SW480 (cell line): ENCODE data around the gene PLA2G4A.
"Not testable (repeated sequence)": the region's sequence is repeated elsewhere in the genome, so short reads cannot be mapped to it uniquely, and the experiment has no call there.

Experiments used
- DNase-seq: peaks from one replicate; pipeline ENCODE4 v3.0.0-alpha.2; 2016; ENCODE audit warnings: low spot score

Gene PLA2G4A

DNA sequence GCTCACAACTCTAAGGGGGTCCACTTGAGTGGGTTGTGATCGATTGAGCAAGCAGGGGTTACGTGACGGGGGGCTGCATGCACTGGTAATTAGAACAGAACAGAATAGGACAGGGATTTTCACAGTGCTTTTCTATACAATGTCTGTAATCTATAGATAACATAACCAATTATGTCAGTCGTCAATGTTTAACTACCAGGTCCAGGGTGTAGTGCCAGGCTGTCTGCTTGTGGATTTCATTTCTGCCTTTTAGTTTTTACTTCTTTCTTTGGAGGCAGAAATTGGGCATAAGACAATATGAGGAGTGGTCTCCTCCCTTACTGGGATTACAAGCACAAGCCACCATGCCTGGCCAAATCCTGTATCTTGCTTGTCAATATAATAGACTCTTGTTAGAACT lies 94.1 kb downstream of the PLA2G4A start:
- DNase-seq: not testable (repeated sequence)

GRCh38 chr1:186923486-186923885 lies 94.7 kb downstream of the PLA2G4A start:
- no peak for DNase-seq

DNA sequence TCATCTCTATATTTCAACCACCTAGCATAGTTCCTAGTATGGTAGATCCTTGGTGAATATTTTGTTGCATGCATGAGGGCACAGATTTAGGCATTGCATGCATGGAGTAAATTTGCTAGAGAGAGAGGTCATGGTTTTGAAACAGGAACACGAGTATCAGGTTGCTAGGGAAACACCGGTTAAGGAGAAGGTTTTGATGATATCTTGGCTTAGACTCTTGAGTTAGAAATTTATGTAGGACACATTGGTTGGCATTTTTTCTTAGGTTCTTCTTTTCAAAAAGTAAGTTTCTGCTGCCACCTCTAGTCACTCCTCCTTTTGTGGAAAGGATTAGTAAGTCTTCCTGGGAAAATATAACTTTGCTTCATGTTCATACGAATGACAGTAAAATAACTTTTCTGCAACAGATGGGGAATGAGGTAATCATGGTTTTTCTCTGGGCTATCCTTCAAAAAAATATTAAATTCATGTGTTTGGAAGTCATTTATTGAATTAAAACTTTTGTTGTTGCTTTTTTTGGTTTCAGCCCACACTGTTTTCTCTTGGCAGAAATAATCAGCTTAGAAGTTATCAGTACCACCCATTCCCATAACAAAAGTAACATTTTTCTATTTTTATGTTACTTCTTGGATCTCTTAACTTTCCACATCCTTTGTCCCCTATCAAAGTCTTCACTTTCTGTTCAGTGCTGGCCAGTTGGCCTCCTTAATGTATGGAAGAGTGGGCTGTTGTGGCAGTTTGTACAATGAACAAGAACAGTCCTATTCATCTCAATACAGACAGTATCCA lies 97.3 kb downstream of the PLA2G4A start:
- DNase-seq: no peak

DNA sequence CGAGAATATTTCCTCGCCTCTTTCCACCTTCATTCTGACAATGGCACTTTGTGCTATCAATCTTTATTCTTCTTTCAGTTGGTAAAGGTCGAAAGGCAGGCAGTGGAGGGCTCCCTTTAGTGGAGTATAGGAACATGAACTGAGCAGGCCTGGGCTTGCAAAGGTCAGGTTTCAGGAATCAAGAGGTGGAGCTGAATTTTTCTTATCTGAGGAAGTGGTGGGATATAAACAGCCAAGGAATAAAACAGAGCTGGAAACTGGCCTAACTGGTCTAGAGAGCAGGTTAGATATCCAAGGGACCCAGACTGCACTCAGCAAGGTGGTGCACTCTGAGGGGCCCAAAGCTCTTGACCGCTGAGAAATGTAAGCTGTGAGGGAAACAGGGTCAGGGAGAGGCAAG lies 99.1 kb downstream of the PLA2G4A start:
- no peak for DNase-seq

DNA sequence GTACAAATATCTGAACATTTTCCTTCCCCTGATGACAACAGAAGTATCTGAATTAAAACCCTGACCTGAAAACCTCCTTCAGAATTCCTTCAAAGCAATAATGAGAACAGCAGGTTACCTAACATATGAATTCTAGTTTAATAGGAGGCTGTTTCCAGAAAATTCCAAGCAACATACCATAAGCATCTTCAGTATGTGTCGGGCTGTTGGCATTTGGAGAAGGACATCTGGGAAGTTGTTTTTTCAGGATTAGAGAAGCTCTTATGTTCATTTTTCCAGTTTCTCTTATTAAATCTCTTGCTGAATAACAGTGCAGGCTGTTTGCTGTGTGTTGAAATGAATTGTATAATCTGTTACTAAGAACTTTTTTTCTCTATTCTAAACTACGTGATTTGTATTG lies 101.5 kb downstream of the PLA2G4A start:
- no peak for DNase-seq

DNA sequence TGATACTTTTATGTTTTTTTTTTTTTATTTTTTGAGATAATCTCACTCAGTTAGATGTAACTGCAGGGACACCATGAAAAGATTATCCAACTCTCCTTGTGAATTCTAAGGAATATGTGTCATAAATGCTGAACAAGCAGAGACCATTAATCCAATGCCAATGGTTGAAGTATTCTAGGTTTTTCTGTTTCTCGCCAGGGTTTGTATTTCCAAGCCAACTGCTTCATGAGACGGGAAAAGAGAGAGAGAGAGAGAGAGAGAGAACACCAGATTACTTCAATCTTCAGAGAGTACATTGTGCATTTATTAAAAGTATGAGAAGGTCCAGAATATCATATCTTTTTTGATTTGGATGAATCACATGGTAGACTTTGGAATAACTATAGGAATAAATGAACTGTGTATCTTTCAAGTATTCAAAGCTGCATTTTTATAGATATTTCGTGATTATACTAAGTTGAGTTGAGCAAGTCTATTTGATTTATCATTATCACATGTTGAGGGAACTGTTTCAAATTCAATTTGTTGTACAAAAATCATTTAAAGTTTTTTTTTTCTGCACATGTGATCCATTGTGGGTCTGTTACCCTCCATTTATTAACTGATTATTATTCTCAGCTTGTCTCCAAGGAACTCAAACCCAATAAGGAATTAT lies 108.4 kb downstream of the PLA2G4A start:
- DNase-seq: no peak

GRCh38 chr1:186943891-186944686 lies 115.3 kb downstream of the PLA2G4A start:
- DNase-seq: no peak

DNA sequence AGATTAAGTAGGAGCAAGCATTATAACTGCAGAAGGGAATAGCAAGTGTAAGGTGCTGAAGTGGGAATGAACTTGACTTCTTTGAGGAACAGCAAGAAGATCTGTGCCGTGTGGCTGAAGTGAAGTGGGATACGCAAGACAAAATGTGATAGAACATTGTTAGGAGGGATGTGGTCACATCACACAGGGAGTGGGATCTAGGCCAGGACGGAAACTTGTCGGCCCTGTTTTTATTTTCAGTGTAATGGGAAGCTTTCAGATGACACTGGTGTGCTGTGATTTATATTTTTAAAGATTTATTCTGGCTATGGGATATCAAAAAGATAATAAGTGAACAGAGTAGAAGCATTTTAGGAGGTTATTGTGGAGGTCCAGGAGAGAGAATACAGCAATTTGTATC lies 116.4 kb downstream of the PLA2G4A start:
- DNase-seq: no peak

GRCh38 chr1:186948535-186948934 lies 119.8 kb downstream of the PLA2G4A start:
- DNase-seq: no peak

- DNase-seq: no peak
These were observed 120.4 kb downstream of the PLA2G4A start for GRCh38 chr1:186949173-186949572.

DNA sequence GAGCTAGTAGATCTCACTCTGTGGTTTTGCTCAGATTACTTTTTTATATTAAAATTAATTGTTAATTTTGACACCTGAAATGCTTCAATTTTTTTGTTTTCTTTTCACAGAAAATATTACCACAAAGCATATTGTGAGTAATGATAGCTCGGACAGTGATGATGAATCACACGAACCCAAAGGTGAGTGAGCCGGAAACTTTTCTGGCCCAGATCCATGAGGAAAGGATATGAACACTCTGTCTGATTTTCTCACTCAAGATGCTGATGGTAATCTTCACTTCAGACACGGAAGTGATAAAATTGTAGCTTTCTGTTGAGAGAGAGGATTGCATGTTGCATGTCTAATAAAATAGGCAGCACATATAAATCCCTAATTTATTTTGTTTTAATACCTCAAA lies 121.8 kb downstream of the PLA2G4A start:
- no peak for DNase-seq

DNA sequence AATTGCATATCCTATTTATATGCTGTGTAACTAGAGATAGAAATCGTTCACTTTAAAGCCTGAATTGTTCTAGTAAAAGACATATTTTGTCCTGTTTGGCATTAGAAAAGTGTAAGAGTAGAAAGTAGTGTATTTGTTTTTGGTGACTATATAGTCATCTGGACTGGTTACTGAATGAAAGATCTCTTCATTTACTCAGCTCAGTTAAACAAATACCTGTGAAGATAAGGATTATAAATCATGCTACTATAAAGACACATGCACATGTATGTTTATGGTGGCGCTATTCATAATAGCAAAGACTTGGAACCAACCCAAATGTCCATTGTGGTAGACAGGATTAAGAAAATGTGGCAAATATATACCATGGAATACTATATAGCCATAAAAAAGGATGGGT lies 125.1 kb downstream of the PLA2G4A start:
- no peak for DNase-seq

DNA sequence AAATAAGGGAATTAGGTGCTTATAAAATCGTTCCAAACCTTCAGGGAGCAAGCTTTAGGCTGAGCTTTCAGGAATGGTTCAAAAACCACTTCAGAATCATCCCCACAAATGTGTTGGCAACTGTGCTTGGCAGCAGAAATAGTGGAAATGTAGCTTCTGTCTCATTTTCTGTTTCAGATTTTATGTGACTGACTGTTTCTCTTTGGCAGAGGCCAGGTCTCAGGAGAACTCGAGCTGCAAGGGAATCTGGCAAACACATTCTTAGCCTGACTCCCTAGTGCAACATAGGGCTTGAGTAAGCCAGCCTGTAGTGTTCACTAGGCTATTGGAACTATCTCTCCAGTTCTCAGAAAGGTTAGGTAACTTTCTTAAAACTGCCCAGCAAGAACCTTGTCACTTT lies 128.6 kb downstream of the PLA2G4A start:
- no peak for DNase-seq

DNA sequence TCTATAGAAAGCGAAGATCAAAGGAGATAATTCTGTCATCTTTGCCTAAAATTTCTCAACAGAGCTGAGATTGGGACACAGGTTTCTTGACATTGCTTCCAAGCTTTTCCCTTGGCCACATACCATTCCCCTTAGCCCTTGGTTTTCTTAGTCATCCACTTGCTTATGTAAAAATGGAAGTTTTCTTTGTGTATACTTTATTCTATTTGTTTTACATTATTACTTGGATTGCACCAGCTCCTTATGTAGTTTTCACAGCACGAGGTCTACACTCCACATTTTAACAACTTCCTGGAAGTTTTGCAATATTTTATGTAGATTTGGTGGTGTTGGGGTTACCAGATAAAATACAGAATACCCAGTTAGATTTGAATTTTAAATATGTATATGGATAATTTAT lies 129.8 kb downstream of the PLA2G4A start:
- DNase-seq: no peak

GRCh38 chr1:186960861-186961260 lies 132.1 kb downstream of the PLA2G4A start:
- no peak for DNase-seq

- DNase-seq: no peak
These were observed 137.1 kb downstream of the PLA2G4A start for GRCh38 chr1:186965847-186966246.

- DNase-seq: no peak
These were observed 137.7 kb downstream of the PLA2G4A start for GRCh38 chr1:186966456-186966855.

GRCh38 chr1:186967656-186968394 lies 139.1 kb downstream of the PLA2G4A start:
- DNase-seq: no peak

- no peak for DNase-seq
These were observed 146.0 kb downstream of the PLA2G4A start for GRCh38 chr1:186974774-186975181.

DNA sequence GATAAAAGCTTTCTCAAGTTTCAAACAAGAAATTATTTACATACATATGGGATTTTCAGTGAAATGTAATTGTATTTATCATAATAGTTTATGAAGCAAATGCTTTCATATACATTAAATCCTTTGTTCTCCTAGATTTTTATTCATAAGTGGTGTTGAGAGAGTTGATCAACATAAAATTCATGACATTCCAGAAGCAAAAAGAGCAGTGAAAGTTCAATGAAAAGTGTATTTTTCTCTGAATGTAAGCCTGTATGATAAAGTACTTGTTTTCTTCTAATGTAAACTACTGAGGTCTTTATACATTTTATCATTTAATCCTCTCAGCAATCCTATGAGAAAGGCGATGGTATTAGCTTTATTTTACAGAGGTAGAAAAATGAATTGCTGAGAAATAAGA lies 146.5 kb downstream of the PLA2G4A start:
- no peak for DNase-seq

DNA sequence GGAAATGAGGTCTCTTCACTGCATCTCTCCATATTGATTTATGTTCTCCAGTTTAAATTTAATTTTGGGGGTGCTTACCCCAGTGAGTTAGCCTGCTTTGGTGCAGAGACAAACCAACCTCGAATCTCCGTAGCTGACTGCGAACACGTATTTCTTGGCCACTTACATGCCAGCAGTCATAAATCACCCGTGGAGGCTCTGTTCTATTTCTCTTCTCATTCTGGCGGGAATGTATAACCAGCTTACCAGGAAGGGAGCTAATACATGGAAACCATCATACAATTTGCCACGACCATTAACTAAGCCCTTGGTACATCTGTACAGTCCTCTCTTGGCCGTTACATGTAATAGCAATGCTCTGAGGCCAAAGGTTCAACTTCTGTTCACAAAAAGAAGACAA lies 148.0 kb downstream of the PLA2G4A start:
- no peak for DNase-seq

DNA sequence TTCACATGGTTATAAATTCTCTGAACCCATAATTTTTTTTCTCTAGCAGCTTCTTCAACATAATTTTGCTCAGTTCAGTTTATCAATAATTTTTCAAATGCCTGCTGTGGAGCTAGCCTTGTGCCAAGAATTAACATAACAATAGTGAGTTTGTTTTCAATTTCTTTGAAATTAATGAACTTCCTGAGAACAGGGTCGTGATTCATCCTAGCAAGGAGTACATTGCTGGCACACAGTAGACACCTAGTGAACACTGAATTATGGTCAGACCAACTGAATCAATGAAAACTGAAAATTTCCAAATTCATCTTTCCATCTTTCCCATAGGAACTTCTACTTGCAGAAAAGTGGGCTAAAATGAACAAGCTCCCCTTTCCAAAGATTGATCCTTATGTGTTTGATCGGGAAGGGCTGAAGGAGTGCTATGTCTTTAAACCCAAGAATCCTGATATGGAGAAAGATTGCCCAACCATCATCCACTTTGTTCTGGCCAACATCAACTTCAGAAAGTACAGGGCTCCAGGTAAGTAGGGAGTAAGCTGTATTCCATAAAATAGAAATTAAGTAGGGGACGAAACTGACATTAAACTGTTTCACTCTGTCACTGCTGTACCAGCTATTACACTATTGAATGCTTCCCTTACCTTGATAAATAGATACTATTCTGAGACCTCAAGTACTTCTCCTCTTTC lies 148.7 kb downstream of the PLA2G4A start:
- no peak for DNase-seq
